ENCODE results near the gene OPN1MW3. TPM values are rescaled to one million over a fixed set of nuclear protein-coding genes. Genes with fewer than 3 reads are reported as not detected.

Gene OPN1MW3
- total RNA-seq, 1 experiment from 2014 or later: not detected

DNA sequence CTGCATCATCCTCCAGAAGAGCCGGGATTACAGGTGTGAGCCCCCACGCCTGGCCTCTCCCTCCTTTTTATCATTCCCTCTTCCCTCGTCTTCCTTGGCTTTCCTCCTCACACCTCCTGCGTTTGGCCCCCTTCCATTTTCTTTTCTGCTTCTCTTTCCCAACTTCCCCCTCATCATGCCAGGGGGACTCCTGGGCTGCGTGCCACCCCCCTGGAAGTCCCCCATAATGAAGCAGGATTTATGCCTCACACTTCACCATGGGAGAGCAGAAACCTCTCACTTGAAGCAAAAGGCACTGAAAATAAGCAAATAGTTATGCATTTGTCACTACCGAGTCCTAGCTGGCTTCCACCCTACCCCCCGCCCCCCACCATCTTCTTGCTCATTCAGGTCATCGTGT is 46.1 kb downstream of the OPN1MW3 start:
- Histone ChIP-seq H3K4me2 (ENCODE audit: low read depth, low read length, poor library complexity, severe bottlenecking) (no peak overlapping the region), H4K20me1 (ENCODE audit: insufficient read depth, low read depth, low read length) (no peaks in the 10 kb centered on the region), H3K4me1 (ENCODE audit: low read length) (no peaks in the 10 kb centered on the region), H3K9me2 (replicated peaks; ENCODE audit: insufficient read depth, low read length) (no peaks in the 10 kb centered on the region), H3K79me2 (ENCODE audit: low read length) (no peaks in the 10 kb centered on the region), H3K27ac (ENCODE audit: low read length) (no peak overlapping the region), H3K9me3 (ENCODE audit: low read length) (no peaks in the 10 kb centered on the region), H3K36me3 (ENCODE audit: insufficient read depth, low read length) (no peaks in the 10 kb centered on the region), H3K4me3 (ENCODE audit: low read length) (no peak overlapping the region), H3K9ac (ENCODE audit: low read length) (no peak overlapping the region), H3K27me3 (ENCODE audit: low read length) (no peaks in the 10 kb centered on the region), H2AFZ (ENCODE audit: low read length) (no peak overlapping the region)
- no peak for DNase-seq

DNA sequence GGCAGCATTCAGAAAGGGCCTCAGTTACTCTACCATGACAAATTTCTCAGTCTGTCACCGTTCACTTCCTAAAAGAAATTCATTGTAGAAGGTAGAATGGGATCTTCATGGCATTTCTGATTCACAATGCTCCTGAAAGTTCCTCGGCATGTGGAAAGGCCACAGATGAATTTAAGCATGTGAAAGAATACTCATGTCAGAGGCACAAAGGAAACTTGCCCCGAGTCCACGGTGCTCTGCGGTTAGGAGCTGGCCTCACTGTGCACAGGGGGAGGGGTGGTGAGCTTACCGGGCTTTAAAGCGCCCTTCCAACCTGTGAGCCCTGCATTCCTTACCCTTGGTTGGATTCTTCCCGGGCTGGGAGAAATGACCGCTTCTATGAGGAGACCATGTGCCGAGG is 47.5 kb downstream of the OPN1MW3 start:
- Histone ChIP-seq H4K20me1 (ENCODE audit: insufficient read depth, low read depth, low read length) (no peaks in the 10 kb centered on the region), H3K27me3 (ENCODE audit: low read length) (no peaks in the 10 kb centered on the region), H3K79me2 (ENCODE audit: low read length) (no peaks in the 10 kb centered on the region), H3K9ac (ENCODE audit: low read length) (no peak overlapping the region), H3K4me2 (ENCODE audit: low read depth, low read length, poor library complexity, severe bottlenecking) (no peak overlapping the region), H3K27ac (ENCODE audit: low read length) (no peak overlapping the region), H3K36me3 (ENCODE audit: insufficient read depth, low read length) (no peaks in the 10 kb centered on the region), H3K9me3 (ENCODE audit: low read length) (no peaks in the 10 kb centered on the region), H2AFZ (ENCODE audit: low read length) (no peak overlapping the region), H3K9me2 (replicated peaks; ENCODE audit: insufficient read depth, low read length) (no peaks in the 10 kb centered on the region), H3K4me3 (ENCODE audit: low read length) (no peak overlapping the region), H3K4me1 (ENCODE audit: low read length) (no peaks in the 10 kb centered on the region)
- no peak for DNase-seq

DNA sequence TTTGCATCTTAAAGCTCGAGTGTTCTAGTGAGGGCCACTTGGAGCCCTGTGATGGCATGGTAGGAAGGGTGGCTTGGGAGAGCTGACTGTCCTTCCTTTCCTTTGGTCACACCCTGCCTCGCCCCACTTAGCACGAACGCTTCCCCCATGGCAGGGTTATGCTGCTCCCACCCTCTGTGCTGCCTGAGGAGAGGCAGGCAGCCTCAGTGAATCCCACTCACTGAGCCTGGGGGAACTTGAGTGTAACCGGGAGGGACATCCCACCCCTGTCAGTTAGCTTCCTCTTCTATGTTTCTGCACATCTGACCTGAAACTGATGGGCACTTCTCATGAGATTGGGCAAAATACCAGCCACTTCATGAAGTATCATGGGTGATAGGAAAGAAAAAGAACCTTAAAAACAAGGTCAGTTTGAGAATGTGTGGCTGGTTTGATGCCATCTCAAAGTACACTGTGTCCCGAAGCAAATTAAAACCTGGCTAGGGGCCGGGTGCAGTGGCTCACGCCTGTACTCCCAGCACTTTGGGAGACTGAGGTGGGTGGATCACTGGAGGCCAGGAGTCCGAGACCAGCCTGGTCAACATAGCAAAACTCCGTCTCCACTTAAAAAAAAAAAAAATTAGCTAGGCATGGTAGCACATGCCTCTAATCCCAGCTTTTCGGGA is 48.3 kb downstream of the OPN1MW3 start:
- Histone ChIP-seq H3K9me2 (replicated peaks; ENCODE audit: insufficient read depth, low read length) (no peaks in the 10 kb centered on the region), H2AFZ (ENCODE audit: low read length) (no peak overlapping the region), H4K20me1 (ENCODE audit: insufficient read depth, low read depth, low read length) (no peaks in the 10 kb centered on the region), H3K79me2 (ENCODE audit: low read length) (no peaks in the 10 kb centered on the region), H3K4me2 (ENCODE audit: low read depth, low read length, poor library complexity, severe bottlenecking) (no peak overlapping the region), H3K27me3 (ENCODE audit: low read length) (no peaks in the 10 kb centered on the region), H3K4me1 (ENCODE audit: low read length) (no peaks in the 10 kb centered on the region), H3K9ac (ENCODE audit: low read length) (no peak overlapping the region), H3K9me3 (ENCODE audit: low read length) (no peaks in the 10 kb centered on the region), H3K36me3 (ENCODE audit: insufficient read depth, low read length) (no peaks in the 10 kb centered on the region), H3K27ac (ENCODE audit: low read length) (no peak overlapping the region), H3K4me3 (ENCODE audit: low read length) (no peak overlapping the region)
- DNase-seq: no peak

DNA sequence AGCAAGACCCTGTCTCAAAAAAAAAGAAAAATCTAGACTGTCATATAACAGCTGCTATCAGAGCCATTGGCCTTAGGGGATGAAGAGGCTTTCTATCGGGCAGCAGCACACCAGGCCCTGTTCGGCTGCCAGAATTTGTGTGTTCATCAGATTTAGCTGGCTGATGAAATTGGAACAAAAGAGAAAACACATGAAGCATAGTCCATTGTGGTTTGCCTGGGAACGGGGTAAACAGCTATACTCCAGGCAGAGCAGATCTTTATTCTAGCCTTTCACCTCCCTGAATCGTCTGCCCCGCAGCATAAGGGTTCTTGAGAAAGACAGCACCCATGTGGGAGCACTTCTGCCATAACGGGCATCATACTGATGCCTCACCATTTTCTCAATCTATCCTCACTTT is 49.8 kb downstream of the OPN1MW3 start:
- H3K9me2 ChIP-seq (replicated peaks; ENCODE audit: insufficient read depth, low read length): no peaks in the 10 kb centered on the region
- no peaks in the 10 kb centered on the region for H3K4me1 ChIP-seq (ENCODE audit: low read length)
- H4K20me1 ChIP-seq (ENCODE audit: insufficient read depth, low read depth, low read length): no peaks in the 10 kb centered on the region
- no peak overlapping the region for H3K4me3 ChIP-seq (ENCODE audit: low read length)
- H3K79me2 ChIP-seq (ENCODE audit: low read length): no peaks in the 10 kb centered on the region
- no peak overlapping the region for H3K4me2 ChIP-seq (ENCODE audit: low read depth, low read length, poor library complexity, severe bottlenecking)
- no peak overlapping the region for H3K27ac ChIP-seq (ENCODE audit: low read length)
- DNase-seq: no peak
- H3K36me3 ChIP-seq (ENCODE audit: insufficient read depth, low read length): no peaks in the 10 kb centered on the region
- H3K27me3 ChIP-seq (ENCODE audit: low read length): no peaks in the 10 kb centered on the region
- H2AFZ ChIP-seq (ENCODE audit: low read length): no peak overlapping the region
- no peak overlapping the region for H3K9ac ChIP-seq (ENCODE audit: low read length)
- no peaks in the 10 kb centered on the region for H3K9me3 ChIP-seq (ENCODE audit: low read length)

DNA sequence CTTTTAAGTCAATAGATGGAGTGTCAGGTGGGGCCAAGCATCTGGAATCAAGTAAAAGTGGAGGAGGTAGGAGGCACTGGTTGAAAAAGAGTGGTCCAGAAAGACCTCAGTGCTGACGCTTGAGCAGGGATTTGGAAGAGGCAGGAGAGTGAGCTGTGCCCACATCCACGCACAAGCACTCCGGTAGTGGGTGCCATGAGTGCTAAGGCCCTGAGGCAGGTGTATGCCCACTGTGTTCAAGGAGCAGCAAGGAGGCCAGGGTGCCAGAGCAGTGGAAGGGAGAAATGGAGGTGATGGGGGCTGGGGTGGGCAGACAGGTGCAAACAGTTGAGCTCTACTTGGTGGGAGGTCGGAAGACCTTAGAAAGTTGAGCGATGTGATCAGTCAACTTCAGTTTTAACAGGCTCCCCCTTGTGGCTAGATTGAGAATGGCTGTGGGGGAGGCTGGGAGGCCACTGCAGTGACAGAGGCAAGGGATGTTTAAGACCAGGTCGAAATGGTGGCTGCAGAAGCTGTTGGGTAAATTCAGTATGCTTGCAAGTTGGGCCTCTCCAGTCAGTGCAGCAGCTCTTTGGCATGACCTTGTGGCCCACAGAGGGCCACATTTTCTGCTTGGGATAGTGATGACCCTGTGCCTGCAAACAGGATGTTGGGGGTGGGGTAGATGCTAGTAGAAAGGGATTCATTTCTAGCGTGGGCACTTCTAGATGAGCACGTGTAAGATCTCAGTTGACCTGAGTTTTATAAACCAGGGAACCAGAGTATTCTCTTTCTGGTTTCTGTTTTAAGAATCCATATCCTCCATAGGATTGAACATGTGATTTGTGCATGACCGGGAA is 50.9 kb downstream of the OPN1MW3 start:
- H3K36me3 ChIP-seq (ENCODE audit: insufficient read depth, low read length): no peaks in the 10 kb centered on the region
- no peaks in the 10 kb centered on the region for H3K79me2 ChIP-seq (ENCODE audit: low read length)
- no peak overlapping the region for H3K4me3 ChIP-seq (ENCODE audit: low read length)
- no peak overlapping the region for H3K27ac ChIP-seq (ENCODE audit: low read length)
- H3K9me2 ChIP-seq (replicated peaks; ENCODE audit: insufficient read depth, low read length): no peaks in the 10 kb centered on the region
- DNase-seq: peak; percentile 90
- H3K9ac ChIP-seq (ENCODE audit: low read length): no peak overlapping the region
- H3K4me1 ChIP-seq (ENCODE audit: low read length): no peaks in the 10 kb centered on the region
- H3K27me3 ChIP-seq (ENCODE audit: low read length): no peaks in the 10 kb centered on the region
- no peaks in the 10 kb centered on the region for H3K9me3 ChIP-seq (ENCODE audit: low read length)
- no peaks in the 10 kb centered on the region for H4K20me1 ChIP-seq (ENCODE audit: insufficient read depth, low read depth, low read length)
- H3K4me2 ChIP-seq (ENCODE audit: low read depth, low read length, poor library complexity, severe bottlenecking): no peak overlapping the region
- H2AFZ ChIP-seq (ENCODE audit: low read length): no peak overlapping the region

DNA sequence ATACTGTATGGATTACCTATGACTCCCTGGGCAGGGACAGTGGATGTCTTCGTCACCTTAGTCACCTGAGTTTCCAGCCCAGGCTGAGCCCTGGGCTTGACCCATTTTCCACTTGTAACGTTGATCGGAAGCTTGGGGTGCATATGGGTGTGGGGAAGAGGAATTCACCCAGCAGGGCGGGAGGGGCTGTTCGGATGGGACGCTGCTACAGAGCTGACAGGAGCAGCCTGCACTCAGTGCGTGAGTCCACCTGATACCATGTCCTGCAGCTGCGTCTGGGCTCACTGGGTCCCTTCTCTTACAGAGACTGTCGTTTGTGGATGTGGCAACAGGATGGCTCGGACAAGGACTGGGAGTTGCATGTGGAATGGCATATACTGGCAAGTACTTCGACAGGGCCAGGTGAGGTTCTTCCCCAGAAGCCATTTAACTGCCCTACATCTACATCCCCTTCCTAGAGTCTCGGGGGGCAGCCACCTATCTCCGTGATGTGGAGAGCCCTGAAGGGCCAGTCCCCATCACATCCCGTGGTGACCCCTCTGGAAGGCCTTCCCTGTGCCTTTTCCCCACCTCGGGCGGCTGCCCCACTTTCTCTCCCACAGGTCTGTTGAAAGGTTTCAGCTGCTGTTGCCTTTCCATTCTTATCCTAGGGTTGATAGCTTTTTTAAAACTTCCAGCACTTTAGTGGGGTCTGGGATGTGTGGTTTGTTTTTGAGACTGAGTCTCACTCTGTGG is 51.8 kb downstream of the OPN1MW3 start:
- Histone ChIP-seq H2AFZ (ENCODE audit: low read length) (no peak overlapping the region), H3K79me2 (ENCODE audit: low read length) (no peaks in the 10 kb centered on the region), H3K36me3 (ENCODE audit: insufficient read depth, low read length) (no peaks in the 10 kb centered on the region), H3K27ac (ENCODE audit: low read length) (no peak overlapping the region), H3K4me3 (ENCODE audit: low read length) (no peak overlapping the region), H3K4me1 (ENCODE audit: low read length) (no peaks in the 10 kb centered on the region), H4K20me1 (ENCODE audit: insufficient read depth, low read depth, low read length) (no peaks in the 10 kb centered on the region), H3K4me2 (ENCODE audit: low read depth, low read length, poor library complexity, severe bottlenecking) (no peak overlapping the region), H3K9ac (ENCODE audit: low read length) (no peak overlapping the region), H3K27me3 (ENCODE audit: low read length) (no peaks in the 10 kb centered on the region), H3K9me3 (ENCODE audit: low read length) (no peaks in the 10 kb centered on the region), H3K9me2 (replicated peaks; ENCODE audit: insufficient read depth, low read length) (no peaks in the 10 kb centered on the region)
- no peak for DNase-seq

DNA sequence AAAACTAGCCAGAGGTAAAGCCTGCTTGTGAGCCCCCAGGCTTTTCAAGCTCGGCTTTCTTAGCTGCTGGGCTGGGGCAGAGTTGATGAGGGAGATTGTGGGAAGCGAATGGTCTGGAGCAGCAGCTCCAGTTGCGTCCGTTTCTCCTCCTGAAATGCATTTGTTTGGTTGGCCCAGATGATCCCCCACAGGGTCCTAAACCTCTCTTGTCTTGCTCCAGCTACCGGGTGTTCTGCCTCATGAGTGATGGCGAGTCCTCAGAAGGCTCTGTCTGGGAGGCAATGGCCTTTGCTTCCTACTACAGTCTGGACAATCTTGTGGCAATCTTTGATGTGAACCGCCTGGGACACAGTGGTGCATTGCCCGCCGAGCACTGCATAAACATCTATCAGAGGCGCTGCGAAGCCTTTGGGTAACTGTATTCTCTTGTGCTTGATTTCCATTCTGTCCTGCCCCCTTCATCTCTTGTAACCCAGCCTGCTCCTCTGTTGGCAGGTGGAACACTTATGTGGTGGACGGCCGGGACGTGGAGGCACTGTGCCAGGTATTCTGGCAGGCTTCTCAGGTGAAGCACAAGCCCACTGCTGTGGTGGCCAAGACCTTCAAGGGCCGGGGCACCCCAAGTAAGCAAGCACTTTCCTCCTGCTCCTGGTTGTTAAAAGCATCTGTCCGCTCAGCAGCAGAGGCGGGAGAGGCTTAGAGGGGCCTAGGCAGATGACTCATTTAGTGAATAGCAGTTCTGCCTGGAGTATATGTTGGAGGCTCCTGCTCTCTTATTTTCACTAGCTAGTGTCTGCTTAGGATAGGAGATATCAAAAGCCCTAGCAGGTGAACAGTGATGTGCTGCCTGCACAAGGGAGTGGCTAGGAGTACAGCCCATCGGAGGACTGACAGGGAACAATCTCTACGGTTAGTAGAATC is 53.5 kb downstream of the OPN1MW3 start:
- Histone ChIP-seq H3K27me3 (ENCODE audit: low read length) (no peaks in the 10 kb centered on the region), H3K4me1 (ENCODE audit: low read length) (no peaks in the 10 kb centered on the region), H2AFZ (ENCODE audit: low read length) (no peak overlapping the region), H3K4me3 (ENCODE audit: low read length) (no peak overlapping the region), H3K27ac (ENCODE audit: low read length) (no peak overlapping the region), H3K9me3 (ENCODE audit: low read length) (no peaks in the 10 kb centered on the region), H3K9me2 (replicated peaks; ENCODE audit: insufficient read depth, low read length) (no peaks in the 10 kb centered on the region), H3K4me2 (ENCODE audit: low read depth, low read length, poor library complexity, severe bottlenecking) (no peak overlapping the region), H3K79me2 (ENCODE audit: low read length) (no peaks in the 10 kb centered on the region), H3K9ac (ENCODE audit: low read length) (no peak overlapping the region), H3K36me3 (ENCODE audit: insufficient read depth, low read length) (no peaks in the 10 kb centered on the region), H4K20me1 (ENCODE audit: insufficient read depth, low read depth, low read length) (no peaks in the 10 kb centered on the region)
- no peak for DNase-seq
